Body of pancreas (tissue), 4 donors: Measurements from ENCODE around the gene HEY2. TPM values are rescaled to one million over a fixed set of nuclear protein-coding genes. Genes with fewer than 3 reads are reported as not detected.

Source experiments
- ATAC-seq: fragments of 150-250 bp; one replicate; pipeline ENCODE4 v1.9.1; 2016
- DNase-seq, 4 donors: peaks; one replicate each; pipeline ENCODE4 v3.0.0-alpha.2; 2019
- H3K27ac ChIP-seq, 4 donors: fragments of 200-600 bp; sonication (generic); 1 replicate in 3 of 4; 2 replicates in 1 of 4; pipeline versions ENCODE4 v1.5.1 to v1.6.1; 2016 to 2019; ENCODE audit warnings: mild to moderate bottlenecking in 1 of 4, mixed read lengths in 1 of 4, moderate library complexity in 1 of 4
- H3K27me3 ChIP-seq, 2 donors: fragments of 200-600 bp; sonication (generic); one replicate each; pipeline ENCODE4 v1.6.0; 2016; ENCODE audit warnings: mild to moderate bottlenecking in 1 of 2
- H3K36me3 ChIP-seq, 2 donors: fragments of 200-600 bp; sonication (generic); replicated peaks in 1 of 2; 2 replicates each; pipeline ENCODE4 v1.5.1; 2016; ENCODE audit warnings: low read depth in 2 of 2; ENCODE audit not compliant: insufficient read depth in 1 of 2
- H3K4me1 ChIP-seq: fragments of 200-600 bp; sonication (generic); one replicate; pipeline ENCODE4 v1.6.0; 2016
- H3K4me3 ChIP-seq, 2 donors: fragments of 200-600 bp; sonication (generic); 1 replicate in 1 of 2; 2 replicates in 1 of 2; pipeline ENCODE4 v1.5.1; 2016 to 2019
- H3K9me3 ChIP-seq, 3 donors: fragments of 200-600 bp; sonication (generic); 1 replicate in 2 of 3; 2 replicates in 1 of 3; pipeline ENCODE4 v1.5.1; 2016
- POLR2A ChIP-seq, 3 donors: fragments of 450-650 bp; IDR thresholded peaks; one replicate each; pipeline ENCODE4 v1.6.1; 2016; ENCODE audit warnings: antibody characterized with exemption in 3 of 3, mild to moderate bottlenecking in 2 of 3
- WGBS, 2 donors: methylation state at CpG; one replicate each; pipeline ENCODE4 v1.1.5; 2017; 5-methylcytosine and 5-hydroxymethylcytosine counted together
- intact Hi-C: fragments of 100-400 bp; cut with DNase I; formaldehyde crosslinking; loops from one replicate; pipeline ENCODE4 v1.15.1; 2023
- total RNA-seq, 2 donors: library from RNA; depleted of rRNA; stranded (reverse); fragments of >200 nt; gene quantifications; one replicate each; pipeline ENCODE4 v1.1.0, GENCODE V29; 2016
- TF ChIP-seq, protein P1 (sequence below), 7 experiments: fragments of 450-650 bp in 4 of 7; fragments of 200-600 bp in 3 of 7; sonication (generic) in 3 of 7; IDR thresholded peaks; one replicate each; pipeline ENCODE4 v1.5.1; 2016 to 2019; ENCODE audit warnings: antibody characterized with exemption in 7 of 7

HEY2 gene
- total RNA-seq, 2 donors from 2014 or later = 2.6 to 7.3 TPM

DNA sequence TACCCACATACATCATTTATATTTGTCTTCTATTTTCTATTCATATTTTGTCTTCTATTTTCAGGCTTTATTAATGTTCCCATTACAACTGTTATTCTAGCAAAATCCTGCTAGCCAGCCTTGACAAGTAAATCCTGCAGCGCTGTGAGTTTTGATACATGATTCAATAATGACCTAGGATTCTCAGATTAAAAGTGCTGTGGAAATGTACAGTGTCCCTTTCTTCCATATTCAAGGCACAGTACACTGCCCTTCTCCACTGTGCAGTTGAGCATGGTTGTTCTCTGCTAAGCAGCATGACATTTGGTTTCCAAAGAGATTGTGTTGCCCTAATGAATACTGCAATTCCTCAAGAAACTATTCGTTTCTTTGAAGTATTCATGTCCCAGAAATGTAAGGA, 5.8 kb upstream of the HEY2 start:
- ATAC-seq (no peak), DNase-seq (no peak)
- peaks cover 11% of the 10 kb centered on the region for H3K4me1 ChIP-seq
- intact Hi-C loops = no loop called here
- H3K27ac ChIP-seq = peak overlapping the region in 2 of 4 donors; percentile 42 to 94
- no peaks in the 10 kb centered on the region for H3K9me3 ChIP-seq
- TF ChIP-seq, protein P1, sequence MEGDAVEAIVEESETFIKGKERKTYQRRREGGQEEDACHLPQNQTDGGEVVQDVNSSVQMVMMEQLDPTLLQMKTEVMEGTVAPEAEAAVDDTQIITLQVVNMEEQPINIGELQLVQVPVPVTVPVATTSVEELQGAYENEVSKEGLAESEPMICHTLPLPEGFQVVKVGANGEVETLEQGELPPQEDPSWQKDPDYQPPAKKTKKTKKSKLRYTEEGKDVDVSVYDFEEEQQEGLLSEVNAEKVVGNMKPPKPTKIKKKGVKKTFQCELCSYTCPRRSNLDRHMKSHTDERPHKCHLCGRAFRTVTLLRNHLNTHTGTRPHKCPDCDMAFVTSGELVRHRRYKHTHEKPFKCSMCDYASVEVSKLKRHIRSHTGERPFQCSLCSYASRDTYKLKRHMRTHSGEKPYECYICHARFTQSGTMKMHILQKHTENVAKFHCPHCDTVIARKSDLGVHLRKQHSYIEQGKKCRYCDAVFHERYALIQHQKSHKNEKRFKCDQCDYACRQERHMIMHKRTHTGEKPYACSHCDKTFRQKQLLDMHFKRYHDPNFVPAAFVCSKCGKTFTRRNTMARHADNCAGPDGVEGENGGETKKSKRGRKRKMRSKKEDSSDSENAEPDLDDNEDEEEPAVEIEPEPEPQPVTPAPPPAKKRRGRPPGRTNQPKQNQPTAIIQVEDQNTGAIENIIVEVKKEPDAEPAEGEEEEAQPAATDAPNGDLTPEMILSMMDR (IDR thresholded peaks at IDR 0.05) = no peak
- no peak for TF ChIP-seq POLR2A (IDR thresholded peaks at IDR 0.05)
- no peak overlapping the region for H3K4me3 ChIP-seq
- H3K27me3 ChIP-seq = no peaks in the 10 kb centered on the region
- no peaks in the 10 kb centered on the region for H3K36me3 ChIP-seq
- WGBS, 2 donors = 36 to 39% methylated on average over 2 of the region's 2 CpGs

- H3K4me1 ChIP-seq = peaks cover 11% of the 10 kb centered on the region
- H3K4me3 ChIP-seq = no peak overlapping the region
- TF ChIP-seq, protein P1 (IDR thresholded peaks at IDR 0.05) = no peak
- peak in 2 of 3 donors; percentile 12 to 26 for TF ChIP-seq POLR2A (IDR thresholded peaks at IDR 0.05)
- ATAC-seq (no peak), DNase-seq (peak; percentile 22 to 51 (median 46))
- H3K27me3 ChIP-seq = no peaks in the 10 kb centered on the region
- 34 to 44% methylated on average over 6 of the region's 6 CpGs for WGBS, 2 donors
- intact Hi-C loops = no loop called here
- no peaks in the 10 kb centered on the region for H3K9me3 ChIP-seq
- peak overlapping the region; percentile 22 to 96 (median 90) for H3K27ac ChIP-seq
- H3K36me3 ChIP-seq = no peaks in the 10 kb centered on the region
Observed at GRCh38 chr6:125745281-125746018, 4.0 kb upstream of the HEY2 start.

GRCh38 chr6:125746019-125746414, 3.4 kb upstream of the HEY2 start:
- H3K27me3 ChIP-seq = no peaks in the 10 kb centered on the region
- 36 to 43% methylated on average over 5 of the region's 5 CpGs for WGBS, 2 donors

GRCh38 chr6:125746731-125747588, 2.5 kb upstream of the HEY2 start:
- peak; percentile 71 to 89 (median 85) for DNase-seq
- Histone ChIP-seq H3K4me3 (peak overlapping the region; percentile 18 to 57), H3K4me1 (peaks cover 11% of the 10 kb centered on the region), H3K36me3 (no peaks in the 10 kb centered on the region), H3K27me3 (no peaks in the 10 kb centered on the region), H3K27ac (peak overlapping the region; percentile 85 to 96 (median 90)), H3K9me3 (no peaks in the 10 kb centered on the region)
- WGBS, 2 donors = 1 to 2% methylated on average over 32 of the region's 32 CpGs
- TF ChIP-seq, protein P1 (IDR thresholded peaks at IDR 0.05) = no peak
- TF ChIP-seq POLR2A (IDR thresholded peaks at IDR 0.05) = peak in 2 of 3 donors; percentile 76 to 82
- ATAC-seq = peak; percentile 28
- intact Hi-C loops = no loop called here

More at GRCh38 chr6:125746019-125746414, 3.4 kb upstream of the HEY2 start:
- Histone ChIP-seq H3K27ac (peak overlapping the region; percentile 22 to 96 (median 90)), H3K4me3 (peak overlapping the region in 1 of 2 donors; percentile 57), H3K9me3 (no peaks in the 10 kb centered on the region), H3K4me1 (peaks cover 11% of the 10 kb centered on the region), H3K36me3 (no peaks in the 10 kb centered on the region)
- ATAC-seq = no peak
- no peak for TF ChIP-seq POLR2A (IDR thresholded peaks at IDR 0.05)
- TF ChIP-seq, protein P1 (IDR thresholded peaks at IDR 0.05) = no peak
- DNase-seq = no peak
- intact Hi-C loops = no loop called here
